ENCODE data around the gene MITD1. TPM values are rescaled to one million over a fixed set of nuclear protein-coding genes. Genes with fewer than 3 reads are reported as not detected.

The MITD1 gene
- total and polyA plus RNA-seq, 2 of the 13 experiments (the other 11 are each of a cell fraction or from before 2014, with no cell fraction given), result 17.8 to 43.7 TPM

- peak; percentile 96 for TF ChIP-seq ZNF318 (CRISPR knock-in tag; IDR thresholded peaks at IDR 0.05)
- peak; percentile 90 for TF ChIP-seq HMGXB3 (CRISPR knock-in tag; IDR thresholded peaks at IDR 0.05; ENCODE audit: borderline replicate concordance)
- TF ChIP-seq ZNF687 (CRISPR knock-in tag; IDR thresholded peaks at IDR 0.05), result peak; percentile 100
- peak; percentile 81 for TF ChIP-seq JUND (CRISPR knock-in tag; IDR thresholded peaks at IDR 0.05)
- peak; percentile 44 for TF ChIP-seq HNRNPK (IDR thresholded peaks at IDR 0.05; ENCODE audit: low read depth, low read length, poor library complexity, severe bottlenecking)
- no peak; the same call in 1 of the 2 replicates for TF ChIP-seq MLXIP (CRISPR knock-in tag; IDR thresholded peaks at IDR 0.05; ENCODE audit: borderline replicate concordance)
Observed at GRCh38 chr2:99154643-99155536, 26.0 kb downstream of the MITD1 start, which contains the start of the genes LIPT1 and TSGA10 (continued).

All from HepG2 (cell line).